Measurements from ENCODE around the gene TMCC1.
"Not testable (repeated sequence)": the region's sequence is repeated elsewhere in the genome, so short reads cannot be mapped to it uniquely, and the experiment has no call there.

The TMCC1 gene

GRCh38 chr3:129892857-129893580 is 492 bp downstream of the TMCC1 start:
- peak; percentile 66 for DNase-seq (ENCODE audit: low spot score)

- DNase-seq (ENCODE audit: low spot score): no peak
Observed at GRCh38 chr3:129892486-129892856, 1.0 kb downstream of the TMCC1 start.

- no peak for DNase-seq (ENCODE audit: low spot score)
Observed at GRCh38 chr3:129890891-129891290, 2.6 kb downstream of the TMCC1 start.

GRCh38 chr3:129890125-129890524 is 3.4 kb downstream of the TMCC1 start:
- DNase-seq (ENCODE audit: low spot score): no peak

- no peak for DNase-seq (ENCODE audit: low spot score)
Observed at GRCh38 chr3:129888771-129889170, 4.7 kb downstream of the TMCC1 start.

- no peak for DNase-seq (ENCODE audit: low spot score)
Observed at GRCh38 chr3:129881261-129881660, 12.2 kb downstream of the TMCC1 start.

- DNase-seq (ENCODE audit: low spot score): no peak
Observed at GRCh38 chr3:129878355-129878754, 15.2 kb downstream of the TMCC1 start.

- not testable (repeated sequence) for DNase-seq (ENCODE audit: low spot score)
Observed at GRCh38 chr3:129874479-129874878, 19.0 kb downstream of the TMCC1 start.

GRCh38 chr3:129868912-129869311 is 24.6 kb downstream of the TMCC1 start:
- DNase-seq (ENCODE audit: low spot score): no peak

GRCh38 chr3:129867506-129868124 is 25.9 kb downstream of the TMCC1 start:
- no peak for DNase-seq (ENCODE audit: low spot score)

- no peak for DNase-seq (ENCODE audit: low spot score)
Observed at GRCh38 chr3:129865806-129866205, 27.7 kb downstream of the TMCC1 start.

- no peak for DNase-seq (ENCODE audit: low spot score)
Observed at GRCh38 chr3:129864519-129864918, 29.0 kb downstream of the TMCC1 start.

GRCh38 chr3:129859272-129859671 is 34.2 kb downstream of the TMCC1 start:
- DNase-seq (ENCODE audit: low spot score): no peak

- no peak for DNase-seq (ENCODE audit: low spot score)
Observed at GRCh38 chr3:129857899-129858298, 35.6 kb downstream of the TMCC1 start.

GRCh38 chr3:129856790-129857189 is 36.7 kb downstream of the TMCC1 start:
- DNase-seq (ENCODE audit: low spot score): not testable (repeated sequence)

- no peak for DNase-seq (ENCODE audit: low spot score)
Observed at GRCh38 chr3:129855832-129856419, 37.6 kb downstream of the TMCC1 start.

- no peak for DNase-seq (ENCODE audit: low spot score)
Observed at GRCh38 chr3:129855170-129855831, 38.2 kb downstream of the TMCC1 start.

GRCh38 chr3:129854460-129854859 is 39.1 kb downstream of the TMCC1 start:
- no peak for DNase-seq (ENCODE audit: low spot score)

GRCh38 chr3:129845956-129846355 is 47.6 kb downstream of the TMCC1 start:
- DNase-seq (ENCODE audit: low spot score): no peak

- no peak for DNase-seq (ENCODE audit: low spot score)
Observed at GRCh38 chr3:129840707-129841360, 52.7 kb downstream of the TMCC1 start.

GRCh38 chr3:129838086-129838485 is 55.4 kb downstream of the TMCC1 start:
- DNase-seq (ENCODE audit: low spot score): no peak

- no peak for DNase-seq (ENCODE audit: low spot score)
Observed at GRCh38 chr3:129837065-129837642, 56.4 kb downstream of the TMCC1 start.
